Measurements from ENCODE around the gene FAM153A. TPM values are rescaled to one million over a fixed set of nuclear protein-coding genes. Genes with fewer than 3 reads are reported as not detected.

Gene FAM153A
- not detected in 2 replicates for total RNA-seq

GRCh38 chr5:177782792-177783633, at the start of gene FAM153A:
Gene FAM153A (minus strand): TSS chr5:177782899.

Other genes with a start within 250 kb of the FAM153A start
- 19.7 and 20.1 TPM in 2 replicates for gene FAM193B, start 228.3 kb downstream of the FAM153A start, total RNA-seq
- gene TMED9, start 190.7 kb downstream of the FAM153A start, total RNA-seq = 154 and 179 TPM in 2 replicates
- 36.5 and 36.7 TPM in 2 replicates for gene B4GALT7, start 182.8 kb downstream of the FAM153A start, total RNA-seq
- not detected in 2 replicates for gene PROP1, start 213.3 kb upstream of the FAM153A start, total RNA-seq

Measured in mammary microvascular endothelial cell (primary cell).